Stimulated activated CD4-positive, alpha-beta T cell treated with anti-CD3 and anti-CD28 coated beads, Interleukin-4, amount 100 ng/mL, for 4 hours (primary cell): Measurements from ENCODE around the gene P2RY4.
"Not testable (repeated sequence)": the region's sequence is repeated elsewhere in the genome, so short reads cannot be mapped to it uniquely, and the experiment has no call there.

Experiments
- DNase-seq, 2 experiments: peaks; one replicate each; pipeline ENCODE4 v3.0.0-alpha.2; 2020

P2RY4 gene

DNA sequence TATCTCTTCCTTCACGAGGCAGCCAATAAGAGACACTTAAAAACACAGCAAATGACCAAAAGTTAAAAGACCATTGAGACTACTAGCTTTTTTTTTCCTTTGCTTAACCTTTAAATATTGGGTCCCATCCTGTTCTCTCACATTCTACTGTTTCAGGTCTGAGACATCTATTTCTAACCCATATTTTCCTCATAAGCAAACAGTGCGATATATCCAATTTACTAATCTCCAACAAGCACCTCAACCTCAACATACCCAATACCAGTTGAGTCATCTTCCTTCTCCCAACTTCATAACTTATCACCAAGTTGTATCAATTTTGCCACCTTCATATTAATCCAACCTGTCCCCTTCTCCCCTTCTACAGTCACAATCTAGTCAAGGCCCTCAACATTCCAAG lies 18.5 kb downstream of the P2RY4 start:
- no peak for DNase-seq

GRCh38 chrX:70240751-70241150 lies 19.3 kb downstream of the P2RY4 start:
- DNase-seq, result no peak

DNA sequence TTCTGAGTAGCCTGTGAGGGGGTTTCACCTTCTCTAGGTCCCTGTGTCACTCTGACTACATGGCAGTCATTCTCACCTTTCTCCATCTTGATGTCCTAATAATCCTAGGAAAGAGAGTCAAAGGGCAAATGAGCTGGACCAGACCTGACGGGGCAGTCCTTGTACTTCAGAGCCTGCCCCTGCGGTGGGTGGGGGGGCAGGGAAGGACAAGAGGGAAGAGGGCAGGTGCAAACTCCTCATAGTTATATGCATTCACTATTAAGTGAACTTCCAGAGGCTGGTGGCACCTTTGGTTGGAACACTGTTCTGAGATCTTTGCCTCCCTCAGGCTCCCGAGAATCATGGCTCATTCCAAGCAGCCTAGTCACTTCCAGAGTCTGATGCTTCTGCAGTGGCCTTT lies 25.6 kb downstream of the P2RY4 start, which contains the start of gene AWAT1:
AWAT1 (plus strand) TSS at position 301 of the 400 bp plus-strand sequence; CDS start at position 342, 41 bp downstream.
- no peak for DNase-seq

DNA sequence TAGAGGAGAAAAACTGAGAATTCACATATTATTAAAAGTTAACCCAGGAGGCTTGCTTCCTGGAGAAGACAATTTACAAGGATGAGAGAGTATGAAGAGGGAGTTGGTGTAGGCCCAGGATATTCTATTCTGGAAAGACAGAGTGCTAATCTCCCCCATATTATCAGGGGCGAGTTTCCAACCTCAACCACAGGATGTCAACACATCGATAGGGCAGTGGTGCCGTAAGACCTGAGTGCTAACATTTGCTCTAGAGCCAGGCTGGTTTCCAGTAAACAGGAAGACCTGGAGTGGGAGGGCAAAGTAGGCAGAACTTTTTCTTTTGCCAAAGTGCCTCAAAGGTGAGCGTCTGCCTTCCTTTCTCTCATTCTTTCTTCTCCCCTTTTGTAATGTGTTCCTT lies 28.3 kb downstream of the P2RY4 start:
- no peak for DNase-seq

- DNase-seq, result no peak
Measured at GRCh38 chrX:70226687-70227086, 33.3 kb downstream of the P2RY4 start.

DNA sequence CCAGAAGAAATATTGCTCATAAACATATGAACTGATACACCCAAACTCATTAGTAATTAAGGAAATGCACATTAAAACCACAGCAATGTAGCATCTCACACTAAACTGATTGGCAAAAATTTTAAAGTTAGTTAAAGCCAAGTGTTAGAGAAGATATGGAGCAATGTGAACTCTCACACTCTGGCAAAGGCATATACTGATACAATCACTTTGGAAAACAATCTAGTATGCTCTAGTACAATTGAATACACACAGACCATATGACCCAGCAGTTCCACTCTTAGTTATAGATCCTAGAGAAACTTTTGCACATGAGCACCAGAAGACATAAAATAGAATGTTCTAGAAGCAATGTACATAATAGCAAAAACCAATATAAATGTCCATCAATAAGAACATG lies 34.0 kb downstream of the P2RY4 start:
- no peak for DNase-seq

DNA sequence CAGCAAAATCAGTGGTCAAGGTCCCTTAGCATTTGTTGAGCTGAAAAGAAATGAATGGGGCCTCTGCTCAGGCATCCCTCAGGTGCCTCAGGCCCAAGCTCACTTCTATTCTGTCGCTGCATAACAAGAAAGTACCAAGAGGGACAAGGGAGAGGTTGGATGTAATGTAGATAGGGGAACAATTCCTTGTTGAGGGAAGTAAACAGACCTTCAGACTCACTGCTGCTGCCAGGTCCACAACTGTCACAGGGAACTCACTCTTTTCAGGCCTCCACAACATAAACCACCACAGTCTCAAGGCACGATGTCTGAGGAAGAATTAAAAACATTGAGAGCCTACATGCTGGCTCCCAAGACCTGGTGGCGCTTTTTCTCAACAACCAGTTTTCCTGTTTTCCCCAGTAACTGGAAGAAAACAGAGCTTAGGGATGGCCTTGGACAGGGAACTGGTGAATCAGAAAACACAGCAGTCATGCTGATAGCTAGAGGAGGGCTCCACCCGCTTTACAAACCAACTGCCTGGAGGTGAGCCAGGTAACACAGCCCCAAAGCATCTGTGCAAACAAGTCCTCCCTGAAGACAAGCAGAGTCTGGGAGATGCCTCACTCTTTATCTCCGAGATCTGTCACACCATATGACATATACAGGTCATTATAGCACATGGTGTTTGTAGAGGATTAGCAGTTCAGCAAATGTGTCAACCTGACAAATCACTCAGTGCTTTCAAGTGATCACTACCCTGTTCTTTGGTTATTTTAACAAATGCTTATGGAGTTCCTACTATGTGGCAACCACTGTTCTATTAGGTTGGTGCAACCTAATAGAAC lies 39.9 kb downstream of the P2RY4 start:
- DNase-seq, result no peak

- not testable (repeated sequence) for DNase-seq
Measured at GRCh38 chrX:70209570-70209969, 50.4 kb downstream of the P2RY4 start.

- DNase-seq, result no peak
Measured at GRCh38 chrX:70208479-70208878, 51.5 kb downstream of the P2RY4 start.
